ENCODE measurements around the gene CARD10. TPM values are rescaled to one million over a fixed set of nuclear protein-coding genes. Genes with fewer than 3 reads are reported as not detected.

CARD10 gene
- total RNA-seq, 2 donors from 2014 or later: 20.3 to 24.4 TPM

GRCh38 chr22:37526376-37526775 is 7.2 kb upstream of the CARD10 start:
- H3K9me3 Mint-ChIP-seq: no peaks in the 10 kb centered on the region
- Histone ChIP-seq H3K4me1 (ENCODE audit: control insufficient read depth, insufficient read depth, low read length) (no peaks in the 10 kb centered on the region), H3K4me3 (ENCODE audit: low read length) (no peak overlapping the region), H3K27ac (ENCODE audit: low read depth, low read length) (no peak overlapping the region), H3K36me3 (ENCODE audit: control insufficient read depth, insufficient read depth, low read length) (no peaks in the 10 kb centered on the region), H3K9me3 (ENCODE audit: control insufficient read depth, low read length) (no peaks in the 10 kb centered on the region), H3K9ac (ENCODE audit: extremely low read depth, low read length, poor library complexity, severe bottlenecking) (no peak overlapping the region), H3K27me3 (ENCODE audit: control insufficient read depth, insufficient read depth, low read length, poor library complexity, severe bottlenecking) (peaks cover 4% of the 10 kb centered on the region)
- H3K27ac Mint-ChIP-seq: no peak overlapping the region
- no peak for TF ChIP-seq CTCF (conservative IDR thresholded peaks at IDR 0.05)
- H3K4me1 Mint-ChIP-seq: no peaks in the 10 kb centered on the region
- H3K4me3 Mint-ChIP-seq: no peak overlapping the region
- DNase-seq: no peak
- 91 to 94% methylated on average over 8 to 12 of the region's 12 CpGs for WGBS, 2 experiments (ENCODE audit: insufficient coverage in 1 of 2, insufficient read length in 1 of 2)
- H3K27me3 Mint-ChIP-seq (ENCODE audit: insufficient read depth): peaks cover 7% of the 10 kb centered on the region
- H3K36me3 Mint-ChIP-seq (ENCODE audit: low read depth): no peaks in the 10 kb centered on the region

GRCh38 chr22:37525746-37526350 is 6.6 kb upstream of the CARD10 start:
- Histone ChIP-seq H3K9me3 (ENCODE audit: control insufficient read depth, low read length) (no peaks in the 10 kb centered on the region), H3K27me3 (ENCODE audit: control insufficient read depth, insufficient read depth, low read length, poor library complexity, severe bottlenecking) (peaks cover 10% of the 10 kb centered on the region), H3K27ac (ENCODE audit: low read depth, low read length) (no peak overlapping the region), H3K36me3 (ENCODE audit: control insufficient read depth, insufficient read depth, low read length) (no peaks in the 10 kb centered on the region), H3K4me3 (ENCODE audit: low read length) (no peak overlapping the region), H3K4me1 (ENCODE audit: control insufficient read depth, insufficient read depth, low read length) (no peaks in the 10 kb centered on the region), H3K9ac (ENCODE audit: extremely low read depth, low read length, poor library complexity, severe bottlenecking) (no peak overlapping the region)
- no peaks in the 10 kb centered on the region for H3K36me3 Mint-ChIP-seq (ENCODE audit: low read depth)
- no peak overlapping the region for H3K4me3 Mint-ChIP-seq
- peaks cover 13% of the 10 kb centered on the region for H3K27me3 Mint-ChIP-seq (ENCODE audit: insufficient read depth)
- 88 to 95% methylated on average over 5 to 7 of the region's 7 CpGs for WGBS, 2 experiments (ENCODE audit: insufficient coverage in 1 of 2, insufficient read length in 1 of 2)
- no peaks in the 10 kb centered on the region for H3K9me3 Mint-ChIP-seq
- no peak overlapping the region for H3K27ac Mint-ChIP-seq
- no peak for DNase-seq
- H3K4me1 Mint-ChIP-seq: no peaks in the 10 kb centered on the region
- no peak for TF ChIP-seq CTCF (conservative IDR thresholded peaks at IDR 0.05)

- Mint-ChIP-seq H3K4me1 (no peaks in the 10 kb centered on the region), H3K36me3 (ENCODE audit: low read depth) (no peaks in the 10 kb centered on the region), H3K4me3 (no peak overlapping the region), H3K27ac (no peak overlapping the region), H3K27me3 (ENCODE audit: insufficient read depth) (peaks cover 17% of the 10 kb centered on the region), H3K9me3 (no peaks in the 10 kb centered on the region)
- Histone ChIP-seq H3K27me3 (ENCODE audit: control insufficient read depth, insufficient read depth, low read length, poor library complexity, severe bottlenecking) (peaks cover 14% of the 10 kb centered on the region), H3K9me3 (ENCODE audit: control insufficient read depth, low read length) (no peaks in the 10 kb centered on the region), H3K4me3 (ENCODE audit: low read length) (no peak overlapping the region), H3K36me3 (ENCODE audit: control insufficient read depth, insufficient read depth, low read length) (no peaks in the 10 kb centered on the region), H3K4me1 (ENCODE audit: control insufficient read depth, insufficient read depth, low read length) (no peaks in the 10 kb centered on the region), H3K27ac (ENCODE audit: low read depth, low read length) (no peak overlapping the region), H3K9ac (ENCODE audit: extremely low read depth, low read length, poor library complexity, severe bottlenecking) (no peak overlapping the region)
- DNase-seq: no peak
- TF ChIP-seq CTCF (conservative IDR thresholded peaks at IDR 0.05): no peak
- 74 to 79% methylated on average over 6 to 10 of the region's 10 CpGs for WGBS, 2 experiments (ENCODE audit: insufficient coverage in 1 of 2, insufficient read length in 1 of 2)
These were observed 6.0 kb upstream of the CARD10 start for GRCh38 chr22:37525073-37525745.
